RWPE1 (cell line): ENCODE data around the gene CACNA2D3.

Source experiments
- CTCF ChIA-PET: fragments of 350-600 bp; sonication (Branson Sonifier 250); formaldehyde crosslinking; extraction: SDS; loops from one replicate; lab custom pipeline; 2021; lab: Yijun Ruan, JAX
- POLR2A ChIA-PET: fragments of 400-600 bp; formaldehyde crosslinking; extraction: SDS; loops from one replicate; lab custom pipeline; 2020; ENCODE audit warnings: antibody characterized with exemption; ENCODE audit not compliant: low non-redundant PET; lab: Yijun Ruan, JAX
- DNase-seq: peaks from one replicate; pipeline ENCODE4 v3.0.0; 2012; ENCODE audit warnings: low spot score
- H3K27ac ChIP-seq: fragments of 450-650 bp; 2 replicates; pipeline ENCODE4 v1.5.1; 2017
- TF ChIP-seq, protein P1 (sequence below): fragments of 450-650 bp; conservative IDR thresholded peaks from 2 replicates; pipeline ENCODE4 v1.5.1; 2017; ENCODE audit warnings: low read depth, mild to moderate bottlenecking

The CACNA2D3 gene

GRCh38 chr3:54198556-54198955 lies 76.2 kb downstream of the CACNA2D3 start:
- TF ChIP-seq, protein P1, sequence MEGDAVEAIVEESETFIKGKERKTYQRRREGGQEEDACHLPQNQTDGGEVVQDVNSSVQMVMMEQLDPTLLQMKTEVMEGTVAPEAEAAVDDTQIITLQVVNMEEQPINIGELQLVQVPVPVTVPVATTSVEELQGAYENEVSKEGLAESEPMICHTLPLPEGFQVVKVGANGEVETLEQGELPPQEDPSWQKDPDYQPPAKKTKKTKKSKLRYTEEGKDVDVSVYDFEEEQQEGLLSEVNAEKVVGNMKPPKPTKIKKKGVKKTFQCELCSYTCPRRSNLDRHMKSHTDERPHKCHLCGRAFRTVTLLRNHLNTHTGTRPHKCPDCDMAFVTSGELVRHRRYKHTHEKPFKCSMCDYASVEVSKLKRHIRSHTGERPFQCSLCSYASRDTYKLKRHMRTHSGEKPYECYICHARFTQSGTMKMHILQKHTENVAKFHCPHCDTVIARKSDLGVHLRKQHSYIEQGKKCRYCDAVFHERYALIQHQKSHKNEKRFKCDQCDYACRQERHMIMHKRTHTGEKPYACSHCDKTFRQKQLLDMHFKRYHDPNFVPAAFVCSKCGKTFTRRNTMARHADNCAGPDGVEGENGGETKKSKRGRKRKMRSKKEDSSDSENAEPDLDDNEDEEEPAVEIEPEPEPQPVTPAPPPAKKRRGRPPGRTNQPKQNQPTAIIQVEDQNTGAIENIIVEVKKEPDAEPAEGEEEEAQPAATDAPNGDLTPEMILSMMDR = no peak
- ChIA-PET POLR2A (no interaction called here), CTCF (no interaction called here)
- no peak for DNase-seq
- H3K27ac ChIP-seq = no peak overlapping the region

- ChIA-PET CTCF (no interaction called here), POLR2A (no interaction called here)
- DNase-seq = no peak
- no peak overlapping the region for H3K27ac ChIP-seq
- TF ChIP-seq, protein P1 = no peak
Measured at GRCh38 chr3:54202054-54202453, 79.7 kb downstream of the CACNA2D3 start.

GRCh38 chr3:54202651-54203248 lies 80.4 kb downstream of the CACNA2D3 start:
- no peak for DNase-seq
- H3K27ac ChIP-seq = no peak overlapping the region
- ChIA-PET POLR2A (no interaction called here), CTCF (no interaction called here)
- TF ChIP-seq, protein P1 = no peak

DNA sequence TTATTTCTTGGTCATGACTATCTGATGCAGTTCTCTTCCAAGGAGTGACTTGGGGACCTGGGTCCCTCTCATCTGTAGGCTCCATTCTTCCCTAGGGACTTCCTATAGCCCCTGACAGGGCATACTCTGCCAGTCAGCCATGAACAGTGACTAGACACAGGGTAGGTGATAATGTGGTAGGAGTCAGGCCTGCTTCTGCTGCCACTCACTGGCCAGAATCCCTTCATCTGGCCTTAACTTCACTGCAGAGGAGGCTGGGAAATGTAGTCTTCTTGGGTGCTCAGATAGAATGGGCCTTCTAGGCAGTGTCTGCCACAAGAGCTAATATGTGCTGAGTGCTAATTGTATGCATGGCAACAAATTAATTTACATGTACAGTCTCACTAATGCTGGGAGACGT lies 84.5 kb downstream of the CACNA2D3 start:
- no peak overlapping the region for H3K27ac ChIP-seq
- ChIA-PET POLR2A (no interaction called here), CTCF (no interaction called here)
- TF ChIP-seq, protein P1 = no peak
- no peak for DNase-seq

DNA sequence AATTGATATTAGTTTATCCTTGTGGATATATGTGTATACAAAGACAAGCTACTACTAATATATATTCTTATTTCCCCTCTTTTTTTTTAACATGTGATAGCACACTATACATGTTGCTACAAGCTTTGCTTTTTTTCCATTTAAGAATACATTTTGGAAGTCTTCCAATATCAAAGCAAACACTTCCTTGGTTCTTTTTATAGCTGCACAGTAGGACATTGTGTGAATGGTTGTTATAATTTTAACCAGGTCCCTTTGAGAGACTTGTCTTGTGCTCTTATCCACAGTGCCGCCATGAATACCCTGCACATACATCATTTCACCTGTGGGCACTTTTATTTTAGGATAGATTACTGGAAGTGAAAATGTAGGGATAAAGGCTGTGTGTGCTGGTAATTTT lies 88.7 kb downstream of the CACNA2D3 start:
- POLR2A ChIA-PET = no interaction called here
- DNase-seq = no peak

GRCh38 chr3:54212723-54213122 lies 90.4 kb downstream of the CACNA2D3 start:
- TF ChIP-seq, protein P1 = no peak
- POLR2A ChIA-PET = no interaction called here
- CTCF ChIA-PET = no interaction called here
- DNase-seq = no peak
- no peak overlapping the region for H3K27ac ChIP-seq

More for the DNA sequence above, 88.7 kb downstream of the CACNA2D3 start:
- TF ChIP-seq, protein P1 = no peak
- CTCF ChIA-PET = no interaction called here
- H3K27ac ChIP-seq = no peak overlapping the region
